WERI-Rb-1 (cell line): ENCODE results near the gene DIAPH3.

ENCODE experiments used
- DNase-seq: peaks from one replicate; pipeline ENCODE4 v3.0.0-alpha.2; 2020
- H3K27ac ChIP-seq: fragments of 250-450 bp; sonication (Bioruptor Pico); 2 replicates; pipeline ENCODE4 v1.5.1; 2020; ENCODE audit warnings: mild to moderate bottlenecking, moderate library complexity
- H3K27me3 ChIP-seq: fragments of 250-450 bp; sonication (Bioruptor Pico); 2 replicates; pipeline ENCODE4 v1.5.1; 2021; ENCODE audit warnings: mild to moderate bottlenecking, low read depth, moderate library complexity; ENCODE audit not compliant: insufficient read depth, severe bottlenecking
- H3K36me3 ChIP-seq: fragments of 250-450 bp; sonication (Bioruptor Pico); 2 replicates; pipeline ENCODE4 v1.5.1; 2020; ENCODE audit warnings: mild to moderate bottlenecking, moderate library complexity
- H3K4me3 ChIP-seq: 2 replicates; pipeline ENCODE4 v1.5.1; 2011; ENCODE audit warnings: low read depth, mild to moderate bottlenecking, control low read depth, low read length
- H3K9me3 ChIP-seq: fragments of 250-450 bp; sonication (Bioruptor Pico); 2 replicates; pipeline ENCODE4 v1.5.1; 2021; ENCODE audit warnings: mild to moderate bottlenecking, moderate library complexity; ENCODE audit not compliant: severe bottlenecking
- TF ChIP-seq, protein P1 (sequence below): IDR thresholded peaks from 2 replicates; pipeline ENCODE4 v1.5.1; 2011; ENCODE audit warnings: low read depth, mild to moderate bottlenecking, control low read depth, inconsistent platforms, low read length

DIAPH3 gene

DNA sequence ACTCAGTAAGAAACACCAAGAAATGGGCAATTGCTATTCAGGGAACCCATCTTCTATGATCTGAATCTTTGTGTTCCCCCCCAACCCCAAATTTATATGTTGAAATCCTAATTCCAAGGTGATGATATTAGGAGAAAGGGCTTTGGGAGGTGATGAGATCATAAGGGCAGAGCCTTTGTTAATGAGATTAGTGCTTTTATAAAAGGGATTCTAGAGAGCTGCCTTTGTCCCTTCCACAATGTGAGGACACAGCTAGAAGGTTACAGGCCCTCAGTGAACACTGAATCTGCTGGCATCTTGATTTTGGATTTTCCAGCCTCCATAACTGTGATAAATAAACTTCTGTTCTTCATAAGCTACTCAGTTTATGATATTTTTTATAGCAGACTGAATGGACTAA, 376.0 kb downstream of the DIAPH3 start:
- DNase-seq, result no peak
- no peaks in the 10 kb centered on the region for H3K36me3 ChIP-seq
- no peak overlapping the region for H3K27ac ChIP-seq
- no peaks in the 10 kb centered on the region for H3K9me3 ChIP-seq
- no peak overlapping the region for H3K4me3 ChIP-seq
- H3K27me3 ChIP-seq, result no peaks in the 10 kb centered on the region
- TF ChIP-seq, protein P1, sequence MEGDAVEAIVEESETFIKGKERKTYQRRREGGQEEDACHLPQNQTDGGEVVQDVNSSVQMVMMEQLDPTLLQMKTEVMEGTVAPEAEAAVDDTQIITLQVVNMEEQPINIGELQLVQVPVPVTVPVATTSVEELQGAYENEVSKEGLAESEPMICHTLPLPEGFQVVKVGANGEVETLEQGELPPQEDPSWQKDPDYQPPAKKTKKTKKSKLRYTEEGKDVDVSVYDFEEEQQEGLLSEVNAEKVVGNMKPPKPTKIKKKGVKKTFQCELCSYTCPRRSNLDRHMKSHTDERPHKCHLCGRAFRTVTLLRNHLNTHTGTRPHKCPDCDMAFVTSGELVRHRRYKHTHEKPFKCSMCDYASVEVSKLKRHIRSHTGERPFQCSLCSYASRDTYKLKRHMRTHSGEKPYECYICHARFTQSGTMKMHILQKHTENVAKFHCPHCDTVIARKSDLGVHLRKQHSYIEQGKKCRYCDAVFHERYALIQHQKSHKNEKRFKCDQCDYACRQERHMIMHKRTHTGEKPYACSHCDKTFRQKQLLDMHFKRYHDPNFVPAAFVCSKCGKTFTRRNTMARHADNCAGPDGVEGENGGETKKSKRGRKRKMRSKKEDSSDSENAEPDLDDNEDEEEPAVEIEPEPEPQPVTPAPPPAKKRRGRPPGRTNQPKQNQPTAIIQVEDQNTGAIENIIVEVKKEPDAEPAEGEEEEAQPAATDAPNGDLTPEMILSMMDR, result no peak

DNA sequence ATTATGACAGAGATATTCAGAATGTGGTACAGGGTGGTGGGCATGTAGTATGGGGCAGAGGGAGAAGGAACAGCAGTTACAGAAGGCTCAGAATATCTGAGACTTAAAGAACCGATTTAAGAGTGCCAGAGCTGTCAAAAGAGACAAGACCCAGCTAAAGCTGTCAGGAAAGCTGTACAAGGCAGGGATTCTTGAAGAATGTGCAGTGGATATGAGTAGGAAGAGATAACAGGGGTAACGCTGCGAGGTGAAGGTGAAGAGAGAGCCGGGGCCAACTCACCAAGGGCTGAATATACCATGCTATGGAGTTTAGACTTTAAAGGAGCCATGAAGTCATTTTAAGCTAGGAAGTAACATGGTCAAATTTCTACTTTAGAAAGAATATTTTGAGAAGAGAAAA, 381.0 kb downstream of the DIAPH3 start:
- Histone ChIP-seq H3K27ac (no peak overlapping the region), H3K36me3 (no peaks in the 10 kb centered on the region), H3K9me3 (no peaks in the 10 kb centered on the region), H3K27me3 (no peaks in the 10 kb centered on the region), H3K4me3 (no peak overlapping the region)
- TF ChIP-seq, protein P1, result no peak
- DNase-seq, result no peak

DNA sequence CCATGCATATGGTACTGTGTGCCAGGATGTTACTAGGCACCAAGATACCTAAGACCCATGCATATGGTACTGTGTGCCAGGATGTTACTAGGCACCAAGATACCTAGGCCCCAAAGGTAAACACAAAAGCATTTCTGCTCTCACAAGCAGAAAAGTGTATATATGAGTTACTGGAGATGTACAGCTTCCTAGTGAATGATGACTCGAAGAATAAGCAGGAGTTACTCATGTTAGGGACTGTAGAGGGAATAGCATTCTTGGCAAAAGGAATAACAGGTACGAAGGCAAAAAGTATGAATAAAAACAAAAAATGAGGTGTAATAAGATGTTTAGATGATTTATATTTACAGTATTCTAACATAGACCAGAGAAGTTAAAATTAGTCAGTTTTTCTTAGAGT, 383.7 kb downstream of the DIAPH3 start:
- DNase-seq, result no peak
- TF ChIP-seq, protein P1, result no peak
- H3K36me3 ChIP-seq, result no peaks in the 10 kb centered on the region
- no peak overlapping the region for H3K4me3 ChIP-seq
- no peak overlapping the region for H3K27ac ChIP-seq
- H3K9me3 ChIP-seq, result no peaks in the 10 kb centered on the region
- H3K27me3 ChIP-seq, result no peaks in the 10 kb centered on the region

DNA sequence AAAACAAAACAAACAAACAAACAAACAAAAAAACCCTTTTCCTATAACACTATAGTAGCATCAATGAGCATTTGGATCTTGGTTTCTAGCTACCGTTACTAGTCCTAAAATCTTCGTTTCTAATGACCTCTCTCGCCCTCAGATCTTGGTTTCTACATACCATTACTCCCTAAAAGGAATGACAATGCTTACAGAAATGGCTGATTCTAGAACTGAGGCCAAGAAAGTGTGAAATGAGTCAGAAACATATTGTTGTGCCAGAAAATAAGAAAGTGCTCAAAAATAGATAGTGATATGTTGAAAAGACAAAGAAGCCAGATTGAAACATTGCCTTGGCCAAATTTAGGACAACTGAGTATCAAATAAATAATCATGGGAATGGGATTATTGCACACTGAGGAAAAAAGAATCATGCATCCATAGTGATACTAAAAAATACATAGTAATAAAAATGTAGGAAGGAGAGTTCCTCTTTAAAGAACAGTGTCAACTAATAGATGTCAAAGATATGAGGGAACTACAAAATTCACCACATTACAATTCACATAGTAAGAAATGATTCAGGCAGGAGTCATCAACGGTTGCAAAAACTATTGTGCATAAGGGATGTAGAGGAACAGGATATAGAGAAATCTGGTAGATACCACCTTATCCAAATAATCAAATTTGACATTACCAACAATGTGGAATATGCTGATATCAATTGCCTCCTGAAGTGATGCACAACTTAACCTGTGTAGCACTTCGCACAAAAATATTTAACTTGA, 386.6 kb downstream of the DIAPH3 start:
- TF ChIP-seq, protein P1, result no peak
- Histone ChIP-seq H3K27me3 (no peaks in the 10 kb centered on the region), H3K4me3 (no peak overlapping the region), H3K27ac (no peak overlapping the region), H3K36me3 (no peaks in the 10 kb centered on the region), H3K9me3 (no peaks in the 10 kb centered on the region)
- no peak for DNase-seq

DNA sequence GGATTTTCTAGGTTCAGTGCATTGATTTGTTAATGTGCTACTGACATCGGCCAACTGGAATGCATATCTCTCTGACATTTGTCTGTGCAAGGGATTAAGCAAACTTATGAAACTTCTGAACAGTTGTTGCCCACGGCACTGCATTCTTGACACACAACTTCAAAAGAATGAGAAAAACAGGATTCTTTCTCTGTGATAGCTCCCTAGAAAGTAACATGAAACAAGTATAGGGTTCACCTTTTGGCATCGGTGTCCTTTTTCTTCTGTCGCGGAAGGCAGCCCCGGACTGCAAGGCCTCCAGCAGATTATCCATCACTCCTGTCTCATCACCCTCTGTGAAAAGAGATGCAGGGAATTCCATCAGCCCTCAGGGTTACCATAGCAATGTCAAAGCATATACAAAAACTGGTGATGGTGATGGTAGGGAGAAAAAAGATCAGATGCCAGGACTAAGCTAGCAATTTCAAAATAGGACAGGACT, 389.2 kb downstream of the DIAPH3 start:
- DNase-seq, result no peak
- Histone ChIP-seq H3K36me3 (no peaks in the 10 kb centered on the region), H3K27me3 (no peaks in the 10 kb centered on the region), H3K4me3 (no peak overlapping the region), H3K27ac (no peak overlapping the region), H3K9me3 (no peaks in the 10 kb centered on the region)
- TF ChIP-seq, protein P1, result no peak

DNA sequence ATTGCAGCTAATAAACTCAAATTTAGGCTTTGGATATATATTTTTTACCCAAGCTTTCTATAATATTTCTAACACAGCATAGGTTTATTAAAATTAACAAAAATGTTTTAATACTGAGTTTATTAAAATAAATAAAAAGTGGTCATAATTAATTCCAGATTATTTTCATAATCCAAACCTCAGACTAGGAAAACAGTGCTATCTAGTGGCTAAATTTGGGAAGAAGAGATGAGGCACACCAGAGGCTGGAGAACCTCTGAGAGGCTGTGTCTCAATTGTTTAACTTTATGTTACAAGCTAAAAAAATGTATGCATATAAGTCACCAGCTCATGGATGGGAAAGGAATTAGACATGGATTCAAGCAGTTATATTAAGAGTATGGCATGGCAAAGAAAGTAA, 392.5 kb downstream of the DIAPH3 start:
- no peaks in the 10 kb centered on the region for H3K27me3 ChIP-seq
- H3K27ac ChIP-seq, result no peak overlapping the region
- no peak for DNase-seq
- H3K36me3 ChIP-seq, result no peaks in the 10 kb centered on the region
- TF ChIP-seq, protein P1, result 0 out of 2 replicates have a peak, but pooled peaks have one; percentile 15
- no peak overlapping the region for H3K4me3 ChIP-seq
- no peaks in the 10 kb centered on the region for H3K9me3 ChIP-seq
